Activated CD4-positive, CD25-positive, alpha-beta regulatory T cell treated with anti-CD3 and anti-CD28 coated beads, Interleukin-2, amount 50 U/mL, for 16 hours (primary cell): ENCODE data around the gene FARS2.
"Not testable (repeated sequence)": the region's sequence is repeated elsewhere in the genome, so short reads cannot be mapped to it uniquely, and the experiment has no call there.

Experiments used
- DNase-seq: peaks from one replicate; pipeline ENCODE4 v3.0.0-alpha.2; 2020; ENCODE audit warnings: low read depth, low spot score

Gene FARS2

DNA sequence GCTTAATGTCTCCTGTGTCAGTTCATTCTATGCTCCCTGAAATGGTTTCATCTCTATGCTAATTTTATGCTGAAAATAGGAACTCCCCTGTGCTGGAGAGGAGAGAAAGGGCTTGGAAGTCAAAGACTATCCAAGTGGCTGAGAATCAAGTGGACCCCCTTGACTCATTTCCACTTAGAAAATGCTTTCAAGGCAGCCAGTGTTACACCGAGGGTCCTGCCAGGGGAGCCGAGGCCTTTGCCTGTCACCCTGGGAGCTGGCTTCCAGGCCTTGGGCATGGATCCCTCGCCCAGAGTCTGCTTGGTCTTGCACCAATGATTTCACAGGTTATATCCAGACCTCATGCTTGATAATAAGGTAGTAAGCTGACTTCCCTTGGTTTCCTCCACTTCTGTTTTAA is 402.8 kb downstream of the FARS2 start:
- DNase-seq = no peak

DNA sequence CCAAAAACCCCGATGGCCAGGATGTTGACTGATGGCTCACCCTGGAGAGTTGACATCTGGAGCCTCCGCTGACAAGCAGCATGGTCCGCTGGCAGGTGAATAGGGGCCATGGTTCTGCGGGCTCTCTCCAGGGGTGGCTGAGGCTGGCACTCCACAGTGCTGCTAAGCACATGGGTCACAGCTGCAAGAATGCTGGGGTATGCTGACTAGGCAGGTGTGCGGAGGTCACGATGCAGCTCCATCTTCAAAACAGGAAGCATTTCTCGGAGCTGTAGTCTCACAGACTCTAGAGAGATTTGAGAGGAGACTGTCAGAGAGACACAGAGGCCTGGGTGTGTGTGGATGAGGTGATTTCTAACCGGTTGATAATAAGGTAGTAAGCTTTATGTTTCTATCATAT is 403.9 kb downstream of the FARS2 start:
- no peak for DNase-seq

DNA sequence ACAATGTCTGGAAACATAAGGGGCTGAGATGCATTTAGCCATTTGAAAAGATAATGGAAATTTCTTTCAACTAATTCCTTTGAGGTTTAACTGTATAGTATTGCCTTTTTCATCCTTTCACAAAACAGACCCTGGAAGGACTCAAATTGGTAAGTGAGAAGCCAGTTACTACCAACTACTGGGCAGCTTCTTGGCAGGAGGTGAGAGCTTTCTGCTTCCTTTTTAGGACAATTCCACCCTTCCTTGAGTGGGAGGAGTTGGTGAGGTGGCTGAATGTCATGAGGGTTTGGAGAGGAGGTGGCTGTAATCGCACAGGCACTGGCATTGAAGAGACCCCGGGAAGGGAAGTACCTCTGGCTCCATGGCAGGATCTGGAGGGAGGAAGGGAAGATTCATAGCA is 404.4 kb downstream of the FARS2 start:
- DNase-seq = no peak

DNA sequence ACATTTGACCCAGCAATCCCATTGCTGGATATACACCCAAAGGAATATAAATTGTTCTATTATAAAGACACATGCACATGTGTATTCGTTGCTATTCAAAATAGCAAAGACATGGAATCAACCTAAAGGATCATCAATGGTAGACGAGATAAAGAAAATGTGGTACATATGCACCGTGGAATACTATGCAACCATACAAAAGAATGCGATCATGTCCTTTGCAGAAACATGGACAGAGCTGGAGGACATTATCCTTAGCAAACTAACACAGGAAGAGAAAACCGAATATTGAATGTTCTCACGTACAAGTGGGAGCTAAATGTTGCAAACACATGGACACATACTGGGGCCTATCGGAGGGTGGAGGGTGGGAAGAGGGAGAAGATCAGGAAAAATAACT is 405.4 kb downstream of the FARS2 start:
- no peak for DNase-seq

DNA sequence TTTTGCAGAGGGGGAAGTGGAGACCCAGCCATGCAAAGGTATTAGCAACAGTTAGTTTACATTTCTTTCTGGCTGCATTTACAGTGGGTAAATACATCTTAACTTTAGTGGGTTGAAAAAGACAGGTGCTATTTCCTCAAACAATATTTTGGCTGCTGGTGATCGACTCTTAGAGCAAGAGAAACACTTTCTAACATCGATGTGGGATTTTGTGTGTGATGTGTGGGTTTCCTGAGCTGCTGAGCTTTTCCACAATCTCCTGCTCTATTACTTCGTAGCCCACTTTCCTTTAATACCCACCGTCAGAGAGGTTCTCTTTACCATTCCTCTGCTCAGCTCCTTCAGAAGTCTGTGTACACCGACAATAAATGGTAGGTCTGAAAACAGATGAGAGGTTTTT is 406.4 kb downstream of the FARS2 start:
- DNase-seq = no peak

- no peak for DNase-seq
Measured at GRCh38 chr6:5670381-5670780, 409.1 kb downstream of the FARS2 start.

- DNase-seq = no peak
Measured at GRCh38 chr6:5670811-5671561, 409.7 kb downstream of the FARS2 start.

- DNase-seq = no peak
Measured at GRCh38 chr6:5671601-5672559, 410.6 kb downstream of the FARS2 start.

DNA sequence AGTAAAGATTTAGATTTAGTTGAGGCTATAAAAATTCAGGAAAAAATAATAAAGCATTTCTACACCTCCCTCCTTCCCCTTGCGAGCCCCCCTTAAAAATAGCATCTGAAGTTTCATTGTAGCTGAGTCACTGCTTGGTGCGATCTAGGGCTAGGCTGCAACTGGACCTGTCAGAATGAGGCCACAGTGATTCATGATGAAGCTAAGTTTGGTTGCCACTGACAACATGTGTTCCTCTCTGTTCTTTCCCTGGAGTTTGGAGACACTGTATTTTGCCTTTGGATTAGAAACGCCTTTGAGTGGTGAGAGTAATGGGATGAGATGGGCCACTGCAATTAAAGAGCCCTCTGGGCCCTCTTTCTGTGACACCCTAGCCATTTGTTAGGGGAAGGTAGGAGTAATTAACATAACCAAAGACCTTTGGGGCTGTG is 411.3 kb downstream of the FARS2 start:
- no peak for DNase-seq

GRCh38 chr6:5673019-5673790 is 411.9 kb downstream of the FARS2 start:
- no peak for DNase-seq

GRCh38 chr6:5674141-5674540 is 412.8 kb downstream of the FARS2 start:
- DNase-seq = no peak

- no peak for DNase-seq
Measured at GRCh38 chr6:5674721-5675120, 413.4 kb downstream of the FARS2 start.

- DNase-seq = no peak
Measured at GRCh38 chr6:5676701-5677100, 415.4 kb downstream of the FARS2 start.

- DNase-seq = no peak
Measured at GRCh38 chr6:5677219-5678000, 416.1 kb downstream of the FARS2 start.

GRCh38 chr6:5679270-5679669 is 418.0 kb downstream of the FARS2 start:
- DNase-seq = no peak

- DNase-seq = no peak
Measured at GRCh38 chr6:5679691-5680090, 418.4 kb downstream of the FARS2 start.

- DNase-seq = no peak
Measured at GRCh38 chr6:5680095-5680494, 418.8 kb downstream of the FARS2 start.

DNA sequence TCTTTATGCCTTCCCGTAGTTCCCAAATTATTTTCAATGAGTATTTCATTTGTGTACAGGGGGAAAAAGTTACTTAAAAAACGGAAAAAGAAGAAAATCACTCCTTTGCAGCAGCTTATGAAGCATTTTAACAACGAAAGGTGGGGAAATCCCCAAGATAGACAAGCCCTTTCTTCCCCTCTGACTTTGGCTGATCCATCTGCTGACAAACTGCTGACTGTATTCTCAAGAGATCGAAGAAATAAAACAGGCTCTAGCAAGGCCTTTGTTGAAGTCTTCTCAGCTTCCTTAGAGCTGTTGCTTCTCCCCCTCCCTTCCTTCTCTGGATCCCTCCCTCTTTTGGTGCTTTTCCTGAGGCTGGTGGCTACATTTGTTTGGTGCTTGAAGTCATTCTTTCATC is 420.2 kb downstream of the FARS2 start:
- no peak for DNase-seq

- DNase-seq = no peak
Measured at GRCh38 chr6:5682530-5682929, 421.2 kb downstream of the FARS2 start.

- DNase-seq = not testable (repeated sequence)
Measured at GRCh38 chr6:5683747-5684146, 422.4 kb downstream of the FARS2 start.
